GM23338 (cell line): Measurements from ENCODE around the gene ARMC9. TPM values are rescaled to one million over a fixed set of nuclear protein-coding genes. Genes with fewer than 3 reads are reported as not detected.
A peak's percentile ranks its signal among the peaks of the same experiment; 100 is the strongest.

Experiments used
- ATAC-seq: fragments of 200-7000 bp; cut with Tn5 transposase; 3 replicates; pipeline ENCODE4 v1.9.1; 2020
- DNase-seq: peaks from one replicate; pipeline ENCODE4 v3.0.0-alpha.2; 2015; ENCODE audit warnings: low spot score
- H2AFZ ChIP-seq: fragments of 200-600 bp; sonication (generic); 2 replicates; pipeline ENCODE4 v1.8.0; 2016; ENCODE audit warnings: antibody characterized with exemption, mild to moderate bottlenecking, moderate library complexity
- H3F3A ChIP-seq: fragments of 200-600 bp; sonication (generic); replicated peaks from 2 replicates; pipeline ENCODE4 v1.8.0; 2017; ENCODE audit warnings: antibody characterized with exemption, mixed run types, low read depth
- H3K27ac ChIP-seq: fragments of 200-600 bp; sonication (generic); 2 replicates; pipeline ENCODE4 v1.6.1; 2016; ENCODE audit warnings: low read depth
- H3K27me3 ChIP-seq: fragments of 200-600 bp; sonication (generic); 2 replicates; pipeline ENCODE4 v1.8.0; 2016; ENCODE audit warnings: mild to moderate bottlenecking, mixed run types, moderate library complexity; ENCODE audit not compliant: insufficient read depth
- H3K36me3 ChIP-seq: fragments of 200-600 bp; sonication (generic); 2 replicates; pipeline ENCODE4 v1.8.0; 2016; ENCODE audit warnings: mild to moderate bottlenecking; ENCODE audit not compliant: insufficient read depth
- H3K4me1 ChIP-seq: fragments of 200-600 bp; sonication (generic); 2 replicates; pipeline ENCODE4 v1.8.0; 2016; ENCODE audit warnings: mild to moderate bottlenecking, moderate library complexity; ENCODE audit not compliant: insufficient read depth
- H3K4me2 ChIP-seq: fragments of 200-600 bp; sonication (generic); 2 replicates; pipeline ENCODE4 v1.7.1; 2017; ENCODE audit warnings: mixed run types
- H3K4me3 ChIP-seq: fragments of 200-600 bp; sonication (generic); 2 replicates; pipeline ENCODE4 v1.6.1; 2016; ENCODE audit warnings: mixed run types
- H3K79me2 ChIP-seq: fragments of 200-600 bp; sonication (generic); replicated peaks from 2 replicates; pipeline ENCODE4 v1.8.0; 2017; ENCODE audit warnings: mild to moderate bottlenecking; ENCODE audit not compliant: insufficient read depth
- H3K9me2 ChIP-seq: fragments of 200-600 bp; sonication (generic); 2 replicates; pipeline ENCODE4 v1.8.0; 2017; ENCODE audit not compliant: insufficient read depth
- H4K20me1 ChIP-seq: fragments of 200-600 bp; sonication (generic); replicated peaks from 2 replicates; pipeline ENCODE4 v1.8.0; 2017; ENCODE audit warnings: mild to moderate bottlenecking; ENCODE audit not compliant: insufficient read depth
- H3K27ac Mint-ChIP-seq: 2 replicates; pipeline ENCODE4 v1.8.0; 2020; ENCODE audit warnings: inconsistent platforms, mild to moderate bottlenecking, moderate library complexity, mixed read lengths
- H3K27me3 Mint-ChIP-seq: 3 replicates; pipeline ENCODE4 v1.8.0; 2022; ENCODE audit warnings: low read depth, mild to moderate bottlenecking, moderate library complexity, mixed read lengths, inconsistent platforms; ENCODE audit not compliant: insufficient read depth, poor library complexity
- H3K36me3 Mint-ChIP-seq: 3 replicates; pipeline ENCODE4 v1.8.0; 2021; ENCODE audit warnings: low read depth, mild to moderate bottlenecking, inconsistent platforms, moderate library complexity, mixed read lengths
- H3K4me1 Mint-ChIP-seq: 3 replicates; pipeline ENCODE4 v1.8.0; 2020; ENCODE audit warnings: mild to moderate bottlenecking, inconsistent platforms, mixed read lengths
- H3K4me3 Mint-ChIP-seq: 3 replicates; pipeline ENCODE4 v1.8.0; 2021; ENCODE audit warnings: moderate library complexity, mild to moderate bottlenecking, inconsistent platforms, mixed read lengths
- H3K9me3 Mint-ChIP-seq: 3 replicates; pipeline ENCODE4 v1.8.0; 2020; ENCODE audit warnings: moderate library complexity, mild to moderate bottlenecking, inconsistent platforms, mixed read lengths
- CREB1 ChIP-seq: fragments of 250-450 bp; sonication (Bioruptor Pico); IDR thresholded peaks from 2 replicates; pipeline ENCODE4 v1.5.0; 2020; ENCODE audit warnings: low read depth, mild to moderate bottlenecking, moderate library complexity
- CTCF ChIP-seq, 2 experiments: fragments of 200-600 bp in 1 of 2; sonication (generic) in 1 of 2; conservative IDR thresholded peaks; 2 replicates each; pipeline versions ENCODE4 v1.5.1 to v1.6.1; 2016 to 2017; ENCODE audit warnings: antibody characterized with exemption in 2 of 2, low read depth in 2 of 2, mild to moderate bottlenecking in 2 of 2, moderate library complexity in 1 of 2
- ETS1 ChIP-seq: IDR thresholded peaks from 2 replicates; pipeline ENCODE4 v1.6.1; 2016; ENCODE audit warnings: antibody characterized with exemption
- EZH2 ChIP-seq: fragments of 200-600 bp; sonication (generic); IDR thresholded peaks from one replicate; pipeline ENCODE4 v1.8.0; 2017; ENCODE audit warnings: antibody characterized with exemption, mild to moderate bottlenecking, low read depth; ENCODE audit not compliant: unreplicated experiment
- EZH2phosphoT487 ChIP-seq: fragments of 200-600 bp; sonication (generic); IDR thresholded peaks from one replicate; pipeline ENCODE4 v1.8.1; 2018; ENCODE audit warnings: antibody characterized with exemption; ENCODE audit not compliant: unreplicated experiment
- JUNB ChIP-seq: IDR thresholded peaks from one replicate; pipeline ENCODE4 v1.6.1; 2016; ENCODE audit warnings: antibody characterized with exemption; ENCODE audit not compliant: unreplicated experiment
- NANOG ChIP-seq: IDR thresholded peaks from 2 replicates; pipeline ENCODE4 v1.6.1; 2016; ENCODE audit warnings: antibody characterized with exemption, borderline replicate concordance
- POLR2AphosphoS5 ChIP-seq: IDR thresholded peaks from 2 replicates; pipeline ENCODE4 v1.6.1; 2016; ENCODE audit warnings: antibody characterized with exemption, low read depth
- STAT1 ChIP-seq: IDR thresholded peaks from one replicate; pipeline ENCODE4 v1.6.1; 2016; ENCODE audit warnings: antibody characterized with exemption; ENCODE audit not compliant: unreplicated experiment
- ZNF114 ChIP-seq: fragments of 250-450 bp; sonication (Bioruptor Pico); IDR thresholded peaks from 2 replicates; pipeline ENCODE4 v1.5.0; 2020; ENCODE audit warnings: mild to moderate bottlenecking, moderate library complexity
- ZNF331 ChIP-seq: fragments of 250-450 bp; sonication (Bioruptor Pico); IDR thresholded peaks from 2 replicates; pipeline ENCODE4 v1.5.0; 2020; ENCODE audit warnings: low read depth, mild to moderate bottlenecking, moderate library complexity
- polyA plus RNA-seq: library from polyadenylated mRNA; unstranded; fragments of >200 nt; fragmentation: Nextera tagmentation; extraction: Ambion mirVana; gene quantifications from 2 replicates; pipeline ENCODE4 v1.2.1, GENCODE V29; 2016
- total RNA-seq: library from RNA; depleted of rRNA; stranded (reverse); fragments of >200 nt; shearing (Covaris generic); gene quantifications from 2 replicates; pipeline ENCODE4 v1.2.3, GENCODE V29; 2014
- TF ChIP-seq, protein P1 (sequence below): fragments of 250-450 bp; sonication (Bioruptor Pico); IDR thresholded peaks from 2 replicates; pipeline ENCODE4 v1.5.0; 2020; ENCODE audit warnings: mild to moderate bottlenecking, moderate library complexity
- TF ChIP-seq, protein P2 (sequence below): IDR thresholded peaks from one replicate; pipeline ENCODE4 v1.6.1; 2018; ENCODE audit warnings: antibody characterized with exemption; ENCODE audit not compliant: unreplicated experiment

ARMC9 gene
- total and polyA plus RNA-seq, 2 experiments from 2014 or later: 29.2 to 56.0 TPM

DNA sequence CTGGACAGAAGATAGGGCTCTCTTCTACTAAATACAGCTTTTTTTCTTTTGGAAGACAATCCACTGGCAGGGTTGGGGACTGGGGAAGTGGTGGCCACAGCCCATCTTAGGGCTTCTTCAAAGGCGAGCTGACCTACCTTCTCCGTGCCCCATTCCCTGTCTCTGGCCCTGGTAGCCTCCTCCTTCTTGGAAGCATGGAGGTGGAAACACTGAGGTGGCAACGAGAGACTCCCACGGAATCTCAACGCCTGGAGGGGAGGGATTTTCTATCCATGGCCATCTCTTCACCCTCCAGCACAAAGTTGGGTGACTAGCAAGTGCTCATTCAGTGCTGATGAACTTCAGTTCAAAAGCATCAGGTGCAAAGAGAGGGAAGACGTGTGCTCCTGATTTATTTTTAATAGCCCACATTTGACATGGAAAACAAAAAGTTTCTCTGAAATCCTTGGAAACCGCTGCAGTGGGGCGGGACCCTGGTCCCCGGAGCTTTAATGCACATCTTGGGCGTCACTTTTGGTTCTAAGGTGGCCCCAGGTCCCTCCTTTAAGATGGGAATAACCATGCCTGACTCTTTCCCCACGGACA is 633 bp upstream of the ARMC9 start:
- Histone ChIP-seq H3K27ac (no peak overlapping the region), H3K4me1 (peaks cover 13% of the 10 kb centered on the region), H3F3A (peaks cover 11% of the 10 kb centered on the region), H3K4me3 (peak overlapping the region; percentile 95), H3K79me2 (peaks cover 26% of the 10 kb centered on the region; the same call in 1 of the 2 replicates), H2AFZ (peak overlapping the region; percentile 94), H3K9me2 (no peaks in the 10 kb centered on the region), H3K4me2 (peak overlapping the region; percentile 97), H4K20me1 (no peaks in the 10 kb centered on the region), H3K27me3 (no peaks in the 10 kb centered on the region), H3K36me3 (no peaks in the 10 kb centered on the region; the same call in 1 of the 2 replicates)
- ATAC-seq (no peak; the same call in 2 of the 3 replicates), DNase-seq (no peak)
- Mint-ChIP-seq H3K9me3 (peaks cover 11% of the 10 kb centered on the region; the same call in 1 of the 3 replicates), H3K27ac (peak overlapping the region; percentile 96), H3K4me1 (peaks cover 19% of the 10 kb centered on the region), H3K36me3 (peaks cover 19% of the 10 kb centered on the region), H3K27me3 (peaks cover 5% of the 10 kb centered on the region), H3K4me3 (peak overlapping the region; percentile 96)
- TF ChIP-seq, protein P1, sequence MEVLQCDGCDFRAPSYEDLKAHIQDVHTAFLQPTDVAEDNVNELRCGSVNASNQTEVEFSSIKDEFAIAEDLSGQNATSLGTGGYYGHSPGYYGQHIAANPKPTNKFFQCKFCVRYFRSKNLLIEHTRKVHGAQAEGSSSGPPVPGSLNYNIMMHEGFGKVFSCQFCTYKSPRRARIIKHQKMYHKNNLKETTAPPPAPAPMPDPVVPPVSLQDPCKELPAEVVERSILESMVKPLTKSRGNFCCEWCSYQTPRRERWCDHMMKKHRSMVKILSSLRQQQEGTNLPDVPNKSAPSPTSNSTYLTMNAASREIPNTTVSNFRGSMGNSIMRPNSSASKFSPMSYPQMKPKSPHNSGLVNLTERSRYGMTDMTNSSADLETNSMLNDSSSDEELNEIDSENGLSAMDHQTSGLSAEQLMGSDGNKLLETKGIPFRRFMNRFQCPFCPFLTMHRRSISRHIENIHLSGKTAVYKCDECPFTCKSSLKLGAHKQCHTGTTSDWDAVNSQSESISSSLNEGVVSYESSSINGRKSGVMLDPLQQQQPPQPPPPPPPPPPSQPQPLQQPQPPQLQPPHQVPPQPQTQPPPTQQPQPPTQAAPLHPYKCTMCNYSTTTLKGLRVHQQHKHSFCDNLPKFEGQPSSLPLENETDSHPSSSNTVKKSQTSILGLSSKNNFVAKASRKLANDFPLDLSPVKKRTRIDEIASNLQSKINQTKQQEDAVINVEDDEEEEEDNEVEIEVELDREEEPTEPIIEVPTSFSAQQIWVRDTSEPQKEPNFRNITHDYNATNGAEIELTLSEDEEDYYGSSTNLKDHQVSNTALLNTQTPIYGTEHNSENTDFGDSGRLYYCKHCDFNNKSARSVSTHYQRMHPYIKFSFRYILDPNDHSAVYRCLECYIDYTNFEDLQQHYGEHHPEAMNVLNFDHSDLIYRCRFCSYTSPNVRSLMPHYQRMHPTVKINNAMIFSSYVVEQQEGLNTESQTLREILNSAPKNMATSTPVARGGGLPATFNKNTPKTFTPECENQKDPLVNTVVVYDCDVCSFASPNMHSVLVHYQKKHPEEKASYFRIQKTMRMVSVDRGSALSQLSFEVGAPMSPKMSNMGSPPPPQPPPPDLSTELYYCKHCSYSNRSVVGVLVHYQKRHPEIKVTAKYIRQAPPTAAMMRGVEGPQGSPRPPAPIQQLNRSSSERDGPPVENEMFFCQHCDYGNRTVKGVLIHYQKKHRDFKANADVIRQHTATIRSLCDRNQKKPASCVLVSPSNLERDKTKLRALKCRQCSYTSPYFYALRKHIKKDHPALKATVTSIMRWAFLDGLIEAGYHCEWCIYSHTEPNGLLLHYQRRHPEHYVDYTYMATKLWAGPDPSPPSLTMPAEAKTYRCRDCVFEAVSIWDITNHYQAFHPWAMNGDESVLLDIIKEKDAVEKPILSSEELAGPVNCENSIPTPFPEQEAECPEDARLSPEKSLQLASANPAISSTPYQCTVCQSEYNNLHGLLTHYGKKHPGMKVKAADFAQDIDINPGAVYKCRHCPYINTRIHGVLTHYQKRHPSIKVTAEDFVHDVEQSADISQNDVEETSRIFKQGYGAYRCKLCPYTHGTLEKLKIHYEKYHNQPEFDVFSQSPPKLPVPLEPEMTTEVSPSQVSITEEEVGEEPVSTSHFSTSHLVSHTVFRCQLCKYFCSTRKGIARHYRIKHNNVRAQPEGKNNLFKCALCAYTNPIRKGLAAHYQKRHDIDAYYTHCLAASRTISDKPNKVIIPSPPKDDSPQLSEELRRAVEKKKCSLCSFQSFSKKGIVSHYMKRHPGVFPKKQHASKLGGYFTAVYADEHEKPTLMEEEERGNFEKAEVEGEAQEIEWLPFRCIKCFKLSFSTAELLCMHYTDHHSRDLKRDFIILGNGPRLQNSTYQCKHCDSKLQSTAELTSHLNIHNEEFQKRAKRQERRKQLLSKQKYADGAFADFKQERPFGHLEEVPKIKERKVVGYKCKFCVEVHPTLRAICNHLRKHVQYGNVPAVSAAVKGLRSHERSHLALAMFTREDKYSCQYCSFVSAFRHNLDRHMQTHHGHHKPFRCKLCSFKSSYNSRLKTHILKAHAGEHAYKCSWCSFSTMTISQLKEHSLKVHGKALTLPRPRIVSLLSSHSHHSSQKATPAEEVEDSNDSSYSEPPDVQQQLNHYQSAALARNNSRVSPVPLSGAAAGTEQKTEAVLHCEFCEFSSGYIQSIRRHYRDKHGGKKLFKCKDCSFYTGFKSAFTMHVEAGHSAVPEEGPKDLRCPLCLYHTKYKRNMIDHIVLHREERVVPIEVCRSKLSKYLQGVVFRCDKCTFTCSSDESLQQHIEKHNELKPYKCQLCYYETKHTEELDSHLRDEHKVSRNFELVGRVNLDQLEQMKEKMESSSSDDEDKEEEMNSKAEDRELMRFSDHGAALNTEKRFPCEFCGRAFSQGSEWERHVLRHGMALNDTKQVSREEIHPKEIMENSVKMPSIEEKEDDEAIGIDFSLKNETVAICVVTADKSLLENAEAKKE (CRISPR knock-in tag): no peak
- TF ChIP-seq ETS1: no peak
- TF ChIP-seq JUNB: no peak
- no peak for TF ChIP-seq CTCF (conservative IDR thresholded peaks at IDR 0.05; ENCODE audit: low read depth in 2 of 2)
- no peak for TF ChIP-seq EZH2
- TF ChIP-seq, protein P2, sequence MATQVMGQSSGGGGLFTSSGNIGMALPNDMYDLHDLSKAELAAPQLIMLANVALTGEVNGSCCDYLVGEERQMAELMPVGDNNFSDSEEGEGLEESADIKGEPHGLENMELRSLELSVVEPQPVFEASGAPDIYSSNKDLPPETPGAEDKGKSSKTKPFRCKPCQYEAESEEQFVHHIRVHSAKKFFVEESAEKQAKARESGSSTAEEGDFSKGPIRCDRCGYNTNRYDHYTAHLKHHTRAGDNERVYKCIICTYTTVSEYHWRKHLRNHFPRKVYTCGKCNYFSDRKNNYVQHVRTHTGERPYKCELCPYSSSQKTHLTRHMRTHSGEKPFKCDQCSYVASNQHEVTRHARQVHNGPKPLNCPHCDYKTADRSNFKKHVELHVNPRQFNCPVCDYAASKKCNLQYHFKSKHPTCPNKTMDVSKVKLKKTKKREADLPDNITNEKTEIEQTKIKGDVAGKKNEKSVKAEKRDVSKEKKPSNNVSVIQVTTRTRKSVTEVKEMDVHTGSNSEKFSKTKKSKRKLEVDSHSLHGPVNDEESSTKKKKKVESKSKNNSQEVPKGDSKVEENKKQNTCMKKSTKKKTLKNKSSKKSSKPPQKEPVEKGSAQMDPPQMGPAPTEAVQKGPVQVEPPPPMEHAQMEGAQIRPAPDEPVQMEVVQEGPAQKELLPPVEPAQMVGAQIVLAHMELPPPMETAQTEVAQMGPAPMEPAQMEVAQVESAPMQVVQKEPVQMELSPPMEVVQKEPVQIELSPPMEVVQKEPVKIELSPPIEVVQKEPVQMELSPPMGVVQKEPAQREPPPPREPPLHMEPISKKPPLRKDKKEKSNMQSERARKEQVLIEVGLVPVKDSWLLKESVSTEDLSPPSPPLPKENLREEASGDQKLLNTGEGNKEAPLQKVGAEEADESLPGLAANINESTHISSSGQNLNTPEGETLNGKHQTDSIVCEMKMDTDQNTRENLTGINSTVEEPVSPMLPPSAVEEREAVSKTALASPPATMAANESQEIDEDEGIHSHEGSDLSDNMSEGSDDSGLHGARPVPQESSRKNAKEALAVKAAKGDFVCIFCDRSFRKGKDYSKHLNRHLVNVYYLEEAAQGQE: no peak
- no peak for TF ChIP-seq NANOG
- TF ChIP-seq CREB1 (CRISPR knock-in tag): no peak
- no peak for TF ChIP-seq POLR2AphosphoS5
- no peak for TF ChIP-seq ZNF114 (CRISPR knock-in tag)
- no peak for TF ChIP-seq ZNF331
- no peak for TF ChIP-seq STAT1
- no peak for TF ChIP-seq EZH2phosphoT487
